IPS-20b (cell line): Measurements from ENCODE around the gene CDK5RAP1.

Experiments used
- H3K27ac ChIP-seq: one replicate; pipeline ENCODE4 v1.5.1; 2013; ENCODE audit warnings: low read length
- H3K27me3 ChIP-seq: 2 replicates; pipeline ENCODE4 v1.6.1; 2013; ENCODE audit warnings: mild to moderate bottlenecking, low read length, inconsistent platforms; ENCODE audit not compliant: insufficient read depth
- H3K36me3 ChIP-seq: 2 replicates; pipeline ENCODE4 v1.6.1; 2013; ENCODE audit warnings: low read depth, mild to moderate bottlenecking, inconsistent platforms, low read length, moderate library complexity; ENCODE audit not compliant: insufficient read depth
- H3K4me1 ChIP-seq: 2 replicates; pipeline ENCODE4 v1.6.1; 2013; ENCODE audit warnings: mild to moderate bottlenecking, control low read depth, inconsistent platforms, low read length, moderate library complexity; ENCODE audit not compliant: insufficient read depth
- H3K4me3 ChIP-seq: 2 replicates; pipeline ENCODE4 v1.5.1; 2013; ENCODE audit warnings: mild to moderate bottlenecking, low read length, inconsistent platforms
- H3K9ac ChIP-seq: 2 replicates; pipeline ENCODE4 v1.6.1; 2013; ENCODE audit warnings: low read depth, mild to moderate bottlenecking, inconsistent platforms, low read length, moderate library complexity
- H3K9me3 ChIP-seq: 2 replicates; pipeline ENCODE4 v1.6.1; 2013; ENCODE audit warnings: mild to moderate bottlenecking, low read depth, low read length, inconsistent platforms; ENCODE audit not compliant: insufficient read depth

Gene CDK5RAP1

DNA sequence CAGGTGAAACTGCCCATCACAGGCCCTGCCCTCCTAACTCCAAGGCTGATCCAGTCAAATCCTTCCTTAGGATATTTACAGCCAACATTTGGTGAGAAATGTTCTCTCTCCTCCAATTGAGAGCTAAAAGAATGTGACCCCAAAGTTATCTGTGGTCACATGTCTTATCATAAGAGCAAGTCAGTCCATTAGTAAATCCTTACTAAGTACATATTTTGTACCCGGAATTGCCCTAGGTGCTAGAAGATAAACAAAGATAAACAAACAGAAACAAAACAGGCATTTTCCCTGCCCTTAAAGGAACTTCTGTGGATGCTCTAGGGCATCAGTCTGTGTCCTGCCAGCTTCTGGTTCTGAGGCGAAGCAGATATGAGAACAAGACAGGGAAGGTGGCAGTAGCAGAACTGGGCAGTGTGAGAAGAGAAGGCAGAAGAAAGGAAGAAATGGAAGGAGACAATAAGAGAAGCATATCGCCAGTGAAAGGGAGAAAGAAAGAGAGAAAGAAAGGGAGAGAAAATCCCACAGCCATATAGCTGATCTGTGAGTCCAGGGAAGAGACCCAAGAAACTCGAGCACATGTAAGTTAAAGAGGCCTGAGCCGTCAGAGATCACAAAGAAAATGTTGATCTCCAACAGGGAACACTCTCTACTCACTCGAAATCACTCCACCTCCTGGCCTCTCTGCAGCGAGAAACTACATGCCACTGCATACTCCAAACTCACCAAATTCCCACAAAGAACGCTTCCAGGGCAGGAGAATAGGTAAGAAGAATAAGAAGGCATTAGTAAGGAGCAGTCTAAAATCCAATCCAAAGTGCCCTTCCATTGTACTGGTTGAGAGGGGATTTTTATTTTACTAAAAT is 41.7 kb downstream of the CDK5RAP1 start:
- no peaks in the 10 kb centered on the region for H3K4me1 ChIP-seq
- H3K4me3 ChIP-seq = no peak overlapping the region
- H3K36me3 ChIP-seq = peaks cover 68% of the 10 kb centered on the region
- H3K27ac ChIP-seq = no peak overlapping the region
- no peaks in the 10 kb centered on the region for H3K27me3 ChIP-seq
- H3K9me3 ChIP-seq = no peaks in the 10 kb centered on the region
- H3K9ac ChIP-seq = no peak overlapping the region

DNA sequence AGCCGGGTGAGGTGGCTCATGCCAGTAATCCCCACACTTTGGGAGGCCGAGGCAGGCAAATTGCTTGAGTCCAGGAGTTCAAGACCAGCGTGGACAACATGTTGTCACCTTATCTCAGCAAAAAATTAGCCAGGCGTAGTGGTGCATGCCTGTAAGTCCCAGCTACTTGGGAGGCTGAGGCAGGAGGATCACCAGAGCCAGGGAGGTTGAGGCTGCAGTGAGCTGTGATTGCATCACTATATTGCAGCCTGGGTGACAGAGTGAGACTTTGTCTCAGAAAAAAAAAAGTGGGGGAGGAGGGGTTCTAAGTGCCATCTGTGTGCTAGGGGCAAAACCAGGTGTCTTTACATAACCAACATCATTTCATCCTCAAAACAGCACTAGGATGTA is 48.3 kb downstream of the CDK5RAP1 start:
- Histone ChIP-seq H3K36me3 (peaks cover 7% of the 10 kb centered on the region; the same call in 1 of the 2 replicates), H3K9ac (peak overlapping the region; percentile 23; the same call in 1 of the 2 replicates), H3K4me3 (no peak overlapping the region), H3K27me3 (no peaks in the 10 kb centered on the region), H3K4me1 (peaks cover 21% of the 10 kb centered on the region; the same call in 1 of the 2 replicates), H3K9me3 (no peaks in the 10 kb centered on the region), H3K27ac (no peak overlapping the region)

GRCh38 chr20:33352258-33353012 is 48.9 kb downstream of the CDK5RAP1 start:
- Histone ChIP-seq H3K27me3 (no peaks in the 10 kb centered on the region), H3K9ac (peak overlapping the region; percentile 23), H3K4me1 (peaks cover 21% of the 10 kb centered on the region; the same call in 1 of the 2 replicates), H3K36me3 (peaks cover 3% of the 10 kb centered on the region; the same call in 1 of the 2 replicates), H3K4me3 (no peak overlapping the region), H3K27ac (no peak overlapping the region), H3K9me3 (no peaks in the 10 kb centered on the region)

DNA sequence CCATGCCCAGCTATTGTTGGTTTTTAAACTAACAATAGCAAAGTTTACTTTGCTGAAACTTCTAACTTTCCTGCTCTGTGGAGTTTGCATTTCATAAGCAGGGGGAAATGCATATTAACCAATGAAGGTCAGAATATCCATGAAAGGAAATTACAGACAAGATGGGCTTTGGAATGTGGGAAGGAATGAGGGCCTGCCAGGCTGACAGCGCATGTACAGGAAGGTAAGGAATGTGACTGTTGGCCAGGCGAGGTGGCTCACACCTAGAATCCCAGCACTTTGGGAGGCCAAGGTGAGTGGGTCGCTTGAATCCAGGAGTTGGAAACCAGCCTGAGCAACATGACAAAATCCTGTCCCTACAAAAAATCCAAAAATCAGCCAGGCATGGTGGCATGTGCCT is 49.6 kb downstream of the CDK5RAP1 start:
- no peaks in the 10 kb centered on the region for H3K27me3 ChIP-seq
- H3K4me3 ChIP-seq = no peak overlapping the region

GRCh38 chr20:33349493-33349892 is 51.8 kb downstream of the CDK5RAP1 start:
- H3K27ac ChIP-seq = no peak overlapping the region
- H3K9me3 ChIP-seq = no peaks in the 10 kb centered on the region
- H3K27me3 ChIP-seq = no peaks in the 10 kb centered on the region
- no peak overlapping the region for H3K4me3 ChIP-seq
- H3K4me1 ChIP-seq = peaks cover 21% of the 10 kb centered on the region; the same call in 1 of the 2 replicates
- H3K9ac ChIP-seq = no peak overlapping the region
- no peaks in the 10 kb centered on the region for H3K36me3 ChIP-seq

More for the DNA sequence above, 49.6 kb downstream of the CDK5RAP1 start:
- Histone ChIP-seq H3K27ac (no peak overlapping the region), H3K9me3 (no peaks in the 10 kb centered on the region), H3K4me1 (peaks cover 21% of the 10 kb centered on the region; the same call in 1 of the 2 replicates), H3K36me3 (no peaks in the 10 kb centered on the region; the same call in 1 of the 2 replicates), H3K9ac (no peak overlapping the region)

DNA sequence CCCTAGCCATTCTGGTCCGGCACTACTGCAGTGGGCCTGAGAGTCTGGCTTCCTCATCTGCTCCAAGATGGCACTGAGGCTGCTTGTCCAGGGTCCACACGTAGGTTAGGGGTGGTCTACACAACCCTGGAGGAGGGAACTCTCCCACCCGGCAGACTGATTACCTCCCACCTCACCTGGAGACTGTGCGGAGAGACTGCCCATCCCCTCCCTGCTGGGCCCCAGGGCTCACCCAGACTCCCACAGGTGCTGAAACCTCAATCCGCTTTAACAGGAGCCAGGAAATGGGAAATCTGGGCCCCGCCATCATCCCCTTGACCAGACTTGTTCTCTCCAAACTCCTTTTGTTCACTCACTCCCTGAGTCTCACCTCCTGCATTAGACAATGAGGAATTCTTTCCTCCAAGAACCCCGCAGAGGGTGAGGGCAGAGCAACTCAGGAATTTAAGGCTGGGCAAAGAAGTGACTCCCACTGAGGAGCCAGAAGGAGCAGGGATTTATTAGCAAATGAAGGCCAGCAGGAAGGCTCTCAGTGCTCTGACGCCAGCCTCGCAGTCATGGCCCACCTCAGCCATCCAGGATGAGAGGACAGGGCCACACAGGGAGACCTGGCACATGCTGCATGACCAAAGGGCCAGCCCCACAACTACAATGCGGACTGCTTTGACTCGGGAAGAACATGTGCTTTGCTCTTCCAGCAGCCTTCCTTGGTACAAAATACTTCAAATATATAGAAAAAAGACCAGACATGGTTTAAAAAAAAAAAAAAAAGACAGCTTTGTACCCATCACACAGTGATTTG is 53.0 kb downstream of the CDK5RAP1 start:
- H3K4me3 ChIP-seq = no peak overlapping the region
- H3K36me3 ChIP-seq = no peaks in the 10 kb centered on the region
- peaks cover 21% of the 10 kb centered on the region; the same call in 1 of the 2 replicates for H3K4me1 ChIP-seq
- no peaks in the 10 kb centered on the region for H3K9me3 ChIP-seq
- H3K27ac ChIP-seq = no peak overlapping the region
- H3K27me3 ChIP-seq = no peaks in the 10 kb centered on the region
- H3K9ac ChIP-seq = peak overlapping the region; percentile 13; the same call in 1 of the 2 replicates

- no peak overlapping the region for H3K9ac ChIP-seq
- peaks cover 10% of the 10 kb centered on the region; the same call in 1 of the 2 replicates for H3K4me1 ChIP-seq
- no peak overlapping the region for H3K4me3 ChIP-seq
- H3K36me3 ChIP-seq = no peaks in the 10 kb centered on the region
- no peaks in the 10 kb centered on the region for H3K27me3 ChIP-seq
- H3K9me3 ChIP-seq = no peaks in the 10 kb centered on the region
- no peak overlapping the region for H3K27ac ChIP-seq
Measured at GRCh38 chr20:33345342-33345741, 56.0 kb downstream of the CDK5RAP1 start.

DNA sequence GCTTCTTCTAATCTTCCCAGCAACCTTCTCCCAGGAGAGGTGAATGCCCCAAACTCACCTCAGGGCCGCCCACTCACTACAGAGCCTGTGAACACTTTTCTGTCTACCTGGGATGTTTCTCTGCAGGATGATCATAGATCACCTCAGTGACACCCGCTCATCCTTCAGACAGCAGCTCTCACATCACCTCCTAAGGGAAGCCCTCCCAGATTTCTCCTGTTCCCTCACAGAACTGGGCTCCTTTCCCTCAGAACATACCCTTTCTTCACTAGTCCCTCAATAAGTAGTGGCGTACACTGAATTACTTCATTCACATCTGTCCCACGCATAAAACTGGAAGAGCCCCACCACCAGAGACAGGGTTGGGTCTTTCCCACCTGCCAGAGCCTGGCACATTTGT is 57.8 kb downstream of the CDK5RAP1 start:
- Histone ChIP-seq H3K4me3 (no peak overlapping the region), H3K9ac (no peak overlapping the region), H3K9me3 (no peaks in the 10 kb centered on the region), H3K4me1 (peaks cover 4% of the 10 kb centered on the region; the same call in 1 of the 2 replicates), H3K27me3 (no peaks in the 10 kb centered on the region), H3K36me3 (no peaks in the 10 kb centered on the region), H3K27ac (no peak overlapping the region)

DNA sequence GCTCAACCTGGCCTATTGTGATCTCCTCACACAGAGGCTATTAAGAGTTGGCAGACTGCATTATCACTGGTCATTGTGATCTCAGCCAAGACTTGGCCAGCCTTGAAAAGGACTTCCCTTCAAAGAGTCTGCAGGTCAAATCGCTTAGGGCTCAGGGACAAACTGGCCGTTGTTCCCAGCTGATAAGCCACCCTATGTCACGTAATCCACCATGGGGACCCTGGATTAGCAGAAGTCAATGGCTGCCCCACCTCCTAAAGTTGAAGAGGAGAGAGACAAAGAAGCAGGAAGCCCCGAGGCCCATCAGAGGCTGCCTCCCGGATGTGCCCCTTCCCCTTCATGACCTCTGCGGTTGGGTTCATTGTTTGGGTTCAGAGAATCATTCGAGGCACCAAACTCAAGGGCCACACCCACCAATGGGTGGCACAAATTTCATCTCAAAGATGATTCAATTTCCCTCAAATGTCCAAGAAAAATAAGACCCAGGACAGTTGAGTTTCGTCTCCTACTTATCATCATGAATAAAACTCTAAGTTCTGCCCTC is 61.7 kb downstream of the CDK5RAP1 start:
- H3K27ac ChIP-seq = no peak overlapping the region
- H3K4me1 ChIP-seq = no peaks in the 10 kb centered on the region
- no peak overlapping the region for H3K9ac ChIP-seq
- H3K9me3 ChIP-seq = no peaks in the 10 kb centered on the region
- H3K4me3 ChIP-seq = no peak overlapping the region
- no peaks in the 10 kb centered on the region for H3K27me3 ChIP-seq
- H3K36me3 ChIP-seq = no peaks in the 10 kb centered on the region

DNA sequence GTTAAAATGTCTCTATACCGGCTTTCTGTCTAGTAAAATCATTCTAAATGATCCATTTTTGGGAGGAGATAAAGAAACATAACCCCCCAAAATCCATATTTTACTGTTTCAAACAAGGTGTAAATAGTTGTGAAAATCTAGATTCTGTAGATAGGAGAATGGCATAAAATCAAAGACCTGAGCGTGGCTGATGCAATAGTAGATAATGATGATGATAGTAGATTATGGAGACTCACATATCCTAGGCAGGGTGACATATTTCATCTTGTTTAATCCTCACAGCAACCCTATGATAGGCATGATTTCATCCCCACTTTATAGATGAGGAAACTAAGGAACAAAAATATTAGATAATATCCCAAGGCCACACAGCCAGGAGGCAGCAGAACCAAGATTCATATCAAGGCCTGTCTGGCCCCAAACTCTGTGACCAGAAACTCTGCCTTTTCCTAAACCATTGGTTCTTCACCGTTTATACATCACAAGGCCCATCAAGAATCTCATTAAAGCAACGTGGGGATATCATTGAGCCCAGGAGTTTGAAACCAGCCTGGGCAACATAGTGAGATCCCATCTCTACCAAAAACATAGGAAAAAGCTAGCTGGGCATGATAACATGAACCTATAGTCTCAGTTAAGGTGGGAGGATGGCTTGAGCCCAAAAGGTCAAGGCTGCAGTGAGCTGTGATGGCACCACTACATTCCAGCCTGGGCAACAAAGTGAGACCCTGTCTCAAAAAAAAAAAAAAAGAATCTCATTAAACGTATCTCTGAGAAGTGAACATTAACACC is 62.7 kb downstream of the CDK5RAP1 start:
- no peaks in the 10 kb centered on the region for H3K9me3 ChIP-seq
- H3K4me3 ChIP-seq = no peak overlapping the region
- no peak overlapping the region for H3K9ac ChIP-seq
- H3K27me3 ChIP-seq = no peaks in the 10 kb centered on the region
- H3K27ac ChIP-seq = no peak overlapping the region
- no peaks in the 10 kb centered on the region for H3K4me1 ChIP-seq
- H3K36me3 ChIP-seq = no peaks in the 10 kb centered on the region
